HG03135 (cell line): ENCODE measurements around the gene PLAAT4.
"Not testable (repeated sequence)": the region's sequence is repeated elsewhere in the genome, so short reads cannot be mapped to it uniquely, and the experiment has no call there.

ENCODE experiments used
- ATAC-seq: cut with Tn5 transposase; IDR thresholded peaks from one replicate; pipeline ENCODE4 v1.9.1; 2021; ENCODE audit warnings: mild to moderate bottlenecking, moderate library complexity; ENCODE audit not compliant: unreplicated experiment

Gene PLAAT4

GRCh38 chr11:63537293-63538101, 889 bp downstream of the PLAAT4 start:
- no peak for ATAC-seq

GRCh38 chr11:63542506-63542905, 5.9 kb downstream of the PLAAT4 start:
- not testable (repeated sequence) for ATAC-seq

GRCh38 chr11:63543711-63544110, 7.1 kb downstream of the PLAAT4 start:
- no peak for ATAC-seq

- no peak for ATAC-seq
Observed at GRCh38 chr11:63547061-63547460, 10.5 kb downstream of the PLAAT4 start.

DNA sequence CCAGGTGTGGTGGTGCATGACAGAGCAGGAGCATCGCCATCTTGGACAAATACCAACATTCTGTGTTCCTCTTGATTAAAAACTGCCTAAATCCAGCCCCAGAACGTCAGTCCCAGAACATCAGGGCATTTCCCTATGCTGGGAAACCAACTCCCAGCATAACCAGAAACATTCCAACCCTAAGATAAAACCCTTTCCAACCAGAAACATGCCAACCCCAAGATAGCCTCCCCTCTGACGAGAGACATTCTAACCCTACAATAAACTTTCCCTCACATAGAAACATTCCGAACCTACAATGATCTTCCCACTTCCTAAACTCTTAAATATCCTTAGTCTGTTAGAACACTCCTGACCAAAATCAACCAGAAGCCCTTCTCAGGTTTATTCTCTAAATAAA, 11.6 kb downstream of the PLAAT4 start:
- ATAC-seq, result no peak

DNA sequence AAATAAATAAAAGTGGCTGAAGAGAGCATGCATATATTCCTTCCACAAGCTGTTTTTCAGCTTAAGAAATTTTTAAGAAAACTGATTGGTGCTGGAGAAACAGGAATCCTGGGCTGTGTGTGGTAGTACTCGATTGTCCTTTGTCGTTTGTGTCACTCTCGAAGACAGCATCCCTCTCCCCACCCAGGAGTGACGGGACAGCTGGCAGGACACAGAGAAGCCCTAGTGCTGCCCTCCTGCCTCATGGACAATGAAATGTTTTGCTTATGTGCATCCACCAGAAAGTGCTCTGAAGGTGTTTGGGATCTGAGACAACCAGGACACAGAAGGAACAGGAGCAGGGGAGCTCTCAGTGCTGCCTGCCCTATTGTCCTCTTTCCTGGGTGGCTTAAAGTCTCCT, 12.8 kb downstream of the PLAAT4 start:
- ATAC-seq, result no peak

GRCh38 chr11:63550156-63550700, 13.6 kb downstream of the PLAAT4 start:
- ATAC-seq, result not testable (repeated sequence)

DNA sequence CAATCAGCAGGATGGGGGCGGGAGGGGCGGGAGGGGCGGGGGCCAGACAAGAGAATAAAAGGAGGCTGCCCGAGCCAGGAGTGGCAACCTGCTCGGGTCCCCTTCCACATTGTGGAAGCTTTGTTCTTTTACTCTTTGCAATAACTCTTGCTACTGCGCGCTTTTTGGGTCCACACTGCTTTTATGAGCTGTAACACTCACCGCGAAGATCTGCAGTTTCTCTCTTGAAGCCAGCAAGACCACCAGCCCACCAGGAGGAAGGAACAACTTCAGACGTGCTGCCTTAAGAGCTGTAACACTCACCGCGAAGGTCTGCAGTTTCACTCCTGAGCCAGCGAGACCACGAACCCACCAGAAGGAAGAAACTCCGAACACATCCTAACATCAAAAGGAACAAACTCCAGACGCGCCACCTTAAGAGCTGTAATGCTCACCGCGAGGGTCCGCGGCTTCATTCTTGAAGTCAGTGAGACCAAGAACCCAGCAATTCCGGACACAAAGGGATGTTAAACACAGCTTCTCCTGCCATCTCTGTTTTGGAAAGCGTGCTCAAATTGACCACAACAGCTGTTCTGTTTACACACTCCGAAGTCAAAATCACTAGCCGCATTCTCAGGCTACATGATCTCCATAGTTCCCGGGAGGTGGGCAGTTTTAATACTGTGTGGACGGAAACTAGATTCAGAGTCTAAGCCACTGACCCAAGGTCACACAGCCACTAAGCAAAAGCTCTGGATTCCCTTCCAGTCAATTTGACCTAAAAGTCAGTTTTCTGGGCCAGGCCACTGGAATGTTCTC, 14.7 kb downstream of the PLAAT4 start:
- no peak for ATAC-seq

- ATAC-seq, result no peak
Observed at GRCh38 chr11:63551889-63552266, 15.3 kb downstream of the PLAAT4 start.

- ATAC-seq, result no peak
Observed at GRCh38 chr11:63552921-63553320, 16.3 kb downstream of the PLAAT4 start.

- ATAC-seq, result peak; percentile 77
Observed at GRCh38 chr11:63553759-63554158, 17.2 kb downstream of the PLAAT4 start.

DNA sequence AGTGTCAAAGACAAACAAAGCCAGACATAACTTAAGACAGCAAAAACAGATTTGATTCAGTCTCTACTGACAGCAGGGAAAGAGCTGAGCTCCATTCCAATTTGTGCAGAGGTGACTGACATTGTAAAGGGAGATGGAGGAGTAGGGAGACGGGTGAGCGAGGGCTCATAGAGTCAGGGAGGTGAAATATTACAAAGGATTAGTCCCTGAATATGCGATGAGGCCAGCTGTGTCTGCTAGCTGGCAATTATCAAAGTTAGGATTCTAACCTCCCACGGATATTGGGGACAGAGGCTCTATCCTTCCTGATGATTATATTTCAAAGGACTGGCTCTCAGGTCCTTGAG, 18.2 kb downstream of the PLAAT4 start:
- ATAC-seq, result no peak

GRCh38 chr11:63556404-63557013, 19.9 kb downstream of the PLAAT4 start:
- ATAC-seq, result no peak

DNA sequence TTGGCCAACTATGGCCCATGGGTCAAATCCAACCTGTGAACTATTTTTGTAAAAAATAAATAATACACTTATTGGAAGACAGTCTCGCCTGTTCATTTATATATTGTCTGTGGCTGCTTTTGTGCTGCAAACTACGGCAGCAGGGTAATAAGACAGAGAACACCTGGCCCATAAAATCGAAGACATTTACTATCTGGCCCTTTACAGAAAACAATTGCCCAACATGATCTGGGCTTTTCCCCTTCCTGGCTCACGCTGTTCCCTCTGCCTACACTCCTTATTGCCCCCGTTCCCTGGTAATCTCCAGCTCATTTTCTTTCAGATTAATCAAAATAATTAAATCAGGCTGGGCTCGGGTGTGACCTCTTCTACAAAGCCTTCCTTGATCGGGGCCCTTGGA, 21.0 kb downstream of the PLAAT4 start:
- no peak for ATAC-seq

GRCh38 chr11:63558459-63559157, 22.0 kb downstream of the PLAAT4 start:
- no peak for ATAC-seq

- no peak for ATAC-seq
Observed at GRCh38 chr11:63560506-63561180, 24.0 kb downstream of the PLAAT4 start.

DNA sequence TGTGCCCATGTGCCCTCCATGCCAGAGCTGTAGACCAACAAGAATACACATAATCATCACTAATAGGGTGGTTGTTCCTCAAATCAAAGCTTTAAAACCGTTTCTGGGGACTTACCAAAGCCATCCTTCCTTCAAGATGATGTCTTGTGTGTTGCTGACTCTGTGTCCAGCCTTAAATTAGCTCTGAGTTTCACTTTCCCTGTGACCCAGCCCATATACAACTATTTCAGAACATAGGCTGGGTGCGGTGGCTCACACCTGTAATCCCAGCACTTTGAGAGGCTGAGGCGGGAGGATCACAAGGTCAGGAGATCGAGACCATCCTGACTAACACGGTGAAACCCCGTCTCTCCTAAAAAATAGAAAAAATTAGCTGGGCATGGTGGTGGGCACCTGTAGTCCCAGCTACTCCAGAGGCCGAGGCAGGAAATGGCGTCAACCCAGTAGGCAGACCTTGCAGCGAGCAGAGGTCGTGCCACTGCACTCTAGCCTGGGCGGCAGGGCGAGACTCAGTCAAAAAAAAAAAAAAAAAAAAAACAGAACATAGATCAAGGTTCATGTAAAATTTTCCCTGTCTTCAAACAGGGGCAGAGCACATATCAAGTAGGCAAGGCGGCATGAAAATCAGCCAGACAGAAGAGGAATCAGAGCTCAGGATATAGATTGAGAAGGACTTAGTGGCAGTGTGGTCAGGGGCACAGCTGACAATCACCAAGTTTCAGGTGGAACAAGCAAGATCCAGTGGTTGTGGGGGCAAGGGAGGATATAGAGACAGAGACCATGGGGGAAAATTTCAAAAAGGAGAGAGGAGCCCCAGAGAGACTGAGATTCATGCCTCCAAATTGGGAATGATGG, 26.8 kb downstream of the PLAAT4 start, which contains the start of gene PLAAT2:
Gene PLAAT2, minus strand, starts transcription at position 179 of the 855 bp plus-strand sequence. Its CDS starts 55 bp downstream, at position 124.
- peak; percentile 7 for ATAC-seq

DNA sequence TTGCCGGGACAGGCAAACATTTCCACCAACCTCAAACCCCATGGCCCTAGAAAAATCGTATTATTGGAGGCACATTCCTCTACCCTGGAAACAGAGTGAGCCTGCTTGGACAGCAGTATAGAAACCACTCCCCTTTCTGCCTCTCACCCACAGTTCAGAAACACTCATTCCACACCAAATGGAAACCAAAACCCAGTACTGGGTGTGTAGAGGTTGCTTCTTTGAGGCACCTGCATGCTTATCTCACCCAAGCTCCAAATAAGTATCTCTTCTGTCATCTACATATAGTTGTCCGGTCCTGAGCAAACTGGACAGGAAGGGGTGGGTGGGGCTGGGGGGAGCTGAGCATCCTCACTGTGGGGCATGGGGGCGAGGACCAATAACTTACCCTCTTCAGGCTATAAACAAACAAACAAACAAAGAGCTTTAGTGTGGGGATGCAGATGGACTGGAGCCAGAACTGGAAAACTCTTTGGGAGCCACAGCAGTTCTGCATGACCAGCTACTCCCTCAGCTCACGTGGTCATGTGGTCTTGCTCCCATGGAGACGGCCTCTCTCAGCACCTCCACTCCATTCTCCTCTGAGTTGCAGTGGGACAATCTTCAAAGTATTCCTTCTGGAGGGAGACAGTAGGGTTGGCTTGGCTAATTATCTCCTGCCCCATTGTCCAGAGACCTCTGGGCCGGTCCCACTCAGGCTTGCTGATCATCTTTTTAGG, 27.6 kb downstream of the PLAAT4 start:
- peak; percentile 51 for ATAC-seq
